NCI-H1930 (cell line): ENCODE results near the gene BNC2.
"Not testable (repeated sequence)": the region's sequence is repeated elsewhere in the genome, so short reads cannot be mapped to it uniquely, and the experiment has no call there.

ENCODE experiments used
- DNase-seq, 2 experiments: peaks; one replicate each; lab custom pipeline; 2025; lab: John Stamatoyannopoulos, UW

The BNC2 gene

GRCh38 chr9:16449076-16449730 is 421.3 kb downstream of the BNC2 start:
- peak; percentile 62 to 73 for DNase-seq

- DNase-seq, result no peak
Measured at GRCh38 chr9:16447946-16448345, 422.5 kb downstream of the BNC2 start.

- DNase-seq, result no peak
Measured at GRCh38 chr9:16446636-16447035, 423.8 kb downstream of the BNC2 start.

DNA sequence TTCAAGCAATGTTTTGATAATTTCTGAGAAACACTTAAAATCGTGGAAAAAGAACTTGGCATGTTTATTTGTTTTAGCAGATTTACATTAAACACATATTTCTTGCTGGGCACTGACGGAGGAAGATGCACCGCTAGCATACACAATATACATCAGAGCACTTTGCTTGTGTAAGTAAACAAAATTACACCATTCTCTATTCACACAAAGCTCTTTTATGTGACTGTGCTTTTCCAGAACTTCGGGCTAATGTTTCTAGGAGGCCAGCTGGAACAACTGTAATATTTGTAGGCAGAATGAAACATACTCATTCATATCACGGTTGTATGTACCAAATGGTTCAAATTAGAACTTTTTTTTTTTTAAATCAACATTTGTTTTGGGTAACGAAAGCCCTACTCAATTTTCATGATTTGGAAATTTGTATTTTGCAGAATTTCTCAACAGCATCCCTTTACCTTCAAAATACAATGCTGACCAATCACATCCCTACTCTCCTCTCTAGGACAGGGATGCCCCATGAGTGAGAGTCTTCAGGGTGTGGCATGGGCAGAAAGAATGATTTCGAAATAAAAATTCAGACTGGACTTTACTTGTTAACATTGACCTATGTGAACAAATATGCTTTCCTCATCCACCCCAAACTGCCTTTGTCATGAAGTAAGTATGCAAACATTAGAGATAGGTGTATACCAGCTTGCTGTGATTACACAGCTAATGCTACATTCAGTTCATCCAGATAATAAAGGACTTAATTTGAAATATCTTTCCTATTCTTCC is 425.1 kb downstream of the BNC2 start:
- peak; percentile 87 to 96 for DNase-seq

- DNase-seq, result no peak
Measured at GRCh38 chr9:16442622-16443021, 427.8 kb downstream of the BNC2 start.

- no peak for DNase-seq
Measured at GRCh38 chr9:16441791-16442190, 428.7 kb downstream of the BNC2 start.

- not testable (repeated sequence) for DNase-seq
Measured at GRCh38 chr9:16438831-16439230, 431.6 kb downstream of the BNC2 start.

DNA sequence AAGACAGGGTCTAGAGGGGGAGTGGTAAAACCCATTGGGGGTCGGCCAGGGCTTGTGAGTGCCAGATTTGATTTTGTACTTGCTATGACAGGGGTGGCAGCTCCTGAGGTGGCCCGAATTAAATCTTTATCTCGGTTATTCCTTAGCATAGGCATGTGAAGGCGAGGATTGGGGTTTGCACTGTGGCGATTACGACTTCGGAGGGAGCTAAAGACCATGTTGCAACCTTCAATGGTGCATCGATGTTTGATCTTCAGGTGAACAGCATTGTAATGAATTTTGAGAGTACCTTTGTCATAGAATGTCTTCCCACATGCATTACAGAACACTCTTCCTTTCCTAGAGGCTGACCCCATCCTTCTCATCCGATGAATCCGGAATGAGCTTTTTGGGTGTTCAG is 433.9 kb downstream of the BNC2 start:
- DNase-seq, result no peak

GRCh38 chr9:16434526-16434925 is 435.9 kb downstream of the BNC2 start:
- DNase-seq, result no peak

DNA sequence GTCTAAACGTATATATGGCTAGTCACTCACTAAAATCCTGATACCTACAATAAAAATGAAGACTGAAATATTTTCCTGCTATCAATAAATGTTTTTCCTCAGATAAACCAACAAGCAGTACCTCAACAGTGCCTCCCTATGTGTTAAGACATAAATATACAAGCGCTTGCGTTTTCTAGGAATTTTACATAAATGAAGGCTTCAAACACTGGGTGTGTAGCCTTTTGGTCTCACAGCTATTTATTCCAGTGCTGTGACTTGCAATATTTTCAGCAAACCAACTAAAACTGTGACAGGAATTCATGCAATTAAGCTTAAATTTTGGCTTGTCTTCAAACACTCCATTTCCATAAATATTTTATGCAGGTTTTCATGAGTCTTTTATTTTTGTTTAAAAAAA is 437.0 kb downstream of the BNC2 start:
- DNase-seq, result no peak

DNA sequence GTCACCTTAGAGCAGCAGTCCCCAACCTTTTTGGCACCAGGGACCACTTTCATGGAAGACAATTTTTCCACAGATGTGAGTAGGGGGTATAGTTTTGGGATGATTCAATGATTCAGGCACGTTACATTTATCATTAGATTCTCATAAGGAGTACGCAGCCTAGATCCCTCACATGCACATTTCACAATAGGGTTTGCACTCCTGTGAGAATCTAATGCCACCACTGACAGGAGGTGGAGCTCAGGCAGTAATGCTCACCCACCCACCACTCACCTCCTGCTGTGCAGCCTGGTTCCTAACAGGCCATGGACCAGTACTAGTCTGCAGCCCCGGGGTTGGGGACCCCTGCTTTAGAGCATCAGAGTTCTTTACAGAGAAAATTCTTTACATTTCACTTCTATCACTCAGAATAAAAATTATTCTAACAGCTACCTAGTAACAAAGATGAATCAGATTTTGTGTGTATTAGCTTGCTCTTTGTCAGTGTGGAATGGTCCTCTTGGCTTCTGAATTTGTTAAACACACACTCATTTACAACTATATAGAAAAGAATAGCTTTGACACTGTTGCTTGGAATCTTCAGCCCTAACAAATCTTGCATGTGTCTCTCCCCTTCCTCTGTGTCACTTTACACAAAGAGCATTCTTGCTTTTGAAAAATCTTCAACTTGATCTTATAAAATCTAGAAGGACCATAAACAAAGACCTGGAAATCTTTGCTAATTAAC is 438.6 kb downstream of the BNC2 start:
- DNase-seq, result no peak

GRCh38 chr9:16429671-16430070 is 440.8 kb downstream of the BNC2 start:
- DNase-seq, result no peak

- no peak for DNase-seq
Measured at GRCh38 chr9:16427873-16428427, 442.5 kb downstream of the BNC2 start.

GRCh38 chr9:16426716-16427115 is 443.8 kb downstream of the BNC2 start:
- DNase-seq, result no peak

- no peak for DNase-seq
Measured at GRCh38 chr9:16425562-16426231, 444.8 kb downstream of the BNC2 start.

DNA sequence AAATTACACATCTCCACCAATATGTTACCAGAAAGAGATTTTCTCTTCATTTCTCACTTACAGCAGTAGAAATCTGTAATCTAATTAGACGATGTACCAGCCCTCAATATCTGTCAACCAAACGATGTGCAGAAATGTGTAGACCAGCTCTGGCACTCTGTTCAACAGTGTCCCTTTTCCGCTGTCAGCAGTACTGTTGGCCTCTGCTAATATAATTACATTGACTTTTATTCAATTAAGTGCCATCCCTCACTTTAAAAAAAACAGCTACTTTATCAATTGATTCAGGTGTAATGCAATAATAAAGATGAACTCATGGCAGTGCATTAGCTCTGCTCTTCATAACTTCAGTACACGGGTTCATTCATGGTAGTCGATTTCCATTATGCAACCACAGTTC is 448.4 kb downstream of the BNC2 start:
- no peak for DNase-seq

DNA sequence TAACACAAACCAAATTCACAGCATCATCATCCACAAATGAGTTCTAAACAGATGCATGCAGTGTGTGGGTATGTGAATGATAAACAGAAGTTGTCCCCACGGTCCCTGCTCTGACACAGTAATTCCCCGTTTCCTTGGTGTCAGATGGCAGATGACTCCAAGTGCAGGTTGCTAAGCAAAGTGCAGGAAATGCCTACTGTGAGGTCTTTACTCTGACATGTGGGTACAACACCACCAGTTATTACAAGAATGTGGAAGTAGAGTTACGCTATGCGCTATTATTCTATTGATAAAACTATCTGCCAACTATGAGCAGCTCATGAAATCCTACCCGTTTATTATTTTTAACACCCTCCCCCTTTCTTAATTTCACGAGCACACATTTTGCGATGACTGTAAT is 448.9 kb downstream of the BNC2 start:
- no peak for DNase-seq

DNA sequence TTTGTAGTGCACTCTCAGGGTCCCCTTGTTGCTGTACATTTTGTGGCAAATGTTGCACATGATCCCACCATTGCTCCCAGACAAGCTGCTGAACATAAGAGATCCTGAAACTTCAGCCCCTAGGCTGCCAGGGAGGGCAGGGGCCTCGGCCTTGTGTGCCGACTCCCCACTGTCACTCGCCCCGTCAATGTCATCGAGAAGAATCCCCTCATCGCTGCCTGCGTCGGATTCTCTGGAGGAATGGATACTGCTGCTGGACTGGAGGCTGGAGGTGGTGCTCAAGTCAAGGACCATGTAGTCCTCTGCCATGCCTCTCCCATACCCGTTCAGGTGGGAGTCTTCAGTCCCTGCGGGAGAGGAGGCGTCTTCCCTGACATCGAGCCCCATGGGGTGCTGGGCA is 451.3 kb downstream of the BNC2 start:
- no peak for DNase-seq

DNA sequence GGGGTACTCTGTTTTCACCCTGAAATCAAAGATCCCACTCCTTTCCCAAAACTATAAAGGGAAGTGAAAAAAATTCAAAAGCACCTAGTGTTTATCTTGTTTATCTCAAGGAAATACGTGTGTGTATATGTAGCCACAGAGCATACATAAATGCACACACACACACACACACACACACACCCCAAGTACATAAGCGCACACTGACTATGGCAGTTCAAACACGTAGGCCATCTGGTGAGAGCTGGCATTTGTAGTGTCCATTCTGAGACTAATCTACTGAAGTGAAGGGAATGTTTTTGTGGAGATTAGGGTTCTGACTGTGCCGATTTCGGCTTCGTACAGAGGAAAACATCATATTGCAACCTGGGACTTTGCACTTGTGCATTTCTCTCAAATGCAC is 451.7 kb downstream of the BNC2 start:
- no peak for DNase-seq

- no peak for DNase-seq
Measured at GRCh38 chr9:16417749-16418148, 452.7 kb downstream of the BNC2 start.

DNA sequence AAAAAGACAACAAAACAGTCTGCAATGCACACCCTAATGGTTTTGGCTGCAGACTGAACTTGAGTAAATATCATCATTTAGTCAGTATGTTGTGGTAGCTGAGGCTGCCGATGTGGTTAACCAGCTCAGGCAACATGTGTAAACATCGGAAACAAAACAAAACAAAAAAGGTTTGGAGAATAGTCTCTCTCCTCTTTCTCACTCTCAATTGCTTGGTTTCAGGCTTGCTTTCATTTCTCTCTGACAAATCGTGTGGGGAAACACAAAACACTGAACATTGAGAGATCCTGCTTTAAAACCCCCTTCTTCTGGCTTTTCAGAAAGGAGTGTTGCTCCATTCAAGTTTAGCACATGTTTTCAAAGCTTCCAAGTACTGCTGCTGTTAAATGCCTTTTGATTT is 453.3 kb downstream of the BNC2 start:
- peak; percentile 78 to 83 for DNase-seq

DNA sequence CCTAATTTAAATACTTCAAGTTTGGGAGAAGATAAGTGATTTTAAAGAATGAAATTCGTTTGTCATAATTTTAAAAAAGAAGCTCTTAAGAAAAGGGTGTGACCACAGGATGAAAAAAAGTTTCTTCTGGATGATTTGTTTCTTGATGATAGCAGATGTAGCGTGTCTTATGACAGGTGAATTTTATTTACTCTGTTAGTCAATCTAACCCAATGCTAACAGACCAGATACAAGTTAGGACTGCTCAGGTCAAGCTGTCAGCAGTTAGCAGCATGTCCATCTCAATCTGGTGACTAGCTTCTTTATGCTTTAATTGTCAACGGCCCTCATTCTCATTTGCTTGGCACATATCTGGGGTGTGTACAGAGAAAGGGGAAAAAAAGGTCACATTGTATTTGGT is 456.0 kb downstream of the BNC2 start:
- no peak for DNase-seq
